Upper lobe of right lung (tissue), 1 donor: Measurements from ENCODE around the gene ODC1. TPM values are rescaled to one million over a fixed set of nuclear protein-coding genes. Genes with fewer than 3 reads are reported as not detected.
A peak's percentile ranks its signal among the peaks of the same experiment; 100 is the strongest.

ENCODE experiments used
- ATAC-seq: fragments of 200-7000 bp; cut with Tn5 transposase; one replicate; pipeline ENCODE4 v1.9.1; 2020; ENCODE audit warnings: mild to moderate bottlenecking, moderate library complexity
- DNase-seq: peaks from one replicate; pipeline ENCODE4 v3.0.0-alpha.2; 2020
- H3K27ac ChIP-seq: fragments of 200-600 bp; one replicate; pipeline ENCODE4 v1.8.0; 2022
- H3K27me3 ChIP-seq: fragments of 200-600 bp; one replicate; pipeline ENCODE4 v1.8.0; 2022; ENCODE audit warnings: mild to moderate bottlenecking
- H3K36me3 ChIP-seq: fragments of 200-600 bp; one replicate; pipeline ENCODE4 v1.8.0; 2022
- H3K4me1 ChIP-seq: fragments of 200-600 bp; one replicate; pipeline ENCODE4 v1.8.0; 2022
- H3K4me3 ChIP-seq: fragments of 200-600 bp; one replicate; pipeline ENCODE4 v1.8.0; 2022; ENCODE audit warnings: mild to moderate bottlenecking
- H3K9me3 ChIP-seq: fragments of 200-600 bp; one replicate; pipeline ENCODE4 v1.8.0; 2022
- intact Hi-C: fragments of 100-400 bp; cut with DNase I; formaldehyde crosslinking; loops from one replicate; pipeline ENCODE4 v1.11.0; 2022
- total RNA-seq: library from RNA; stranded (reverse); fragmentation: NEBNext Ultra II Directional; extraction: Animal tissue kit (Norgen Biotek cat#: 25700); gene quantifications from one replicate; pipeline ENCODE4 v1.2.1, GENCODE V29; 2021
- TF ChIP-seq, protein P1 (sequence below): fragments of 200-600 bp; IDR thresholded peaks from one replicate; pipeline ENCODE4 v1.8.0; 2022; ENCODE audit warnings: antibody characterized with exemption
- donor health status: DM: no; HTN: yes; CAD: no; lungs with severe emphysema.

Gene ODC1
- total RNA-seq, 1 donor from 2014 or later: 50.9 TPM

DNA sequence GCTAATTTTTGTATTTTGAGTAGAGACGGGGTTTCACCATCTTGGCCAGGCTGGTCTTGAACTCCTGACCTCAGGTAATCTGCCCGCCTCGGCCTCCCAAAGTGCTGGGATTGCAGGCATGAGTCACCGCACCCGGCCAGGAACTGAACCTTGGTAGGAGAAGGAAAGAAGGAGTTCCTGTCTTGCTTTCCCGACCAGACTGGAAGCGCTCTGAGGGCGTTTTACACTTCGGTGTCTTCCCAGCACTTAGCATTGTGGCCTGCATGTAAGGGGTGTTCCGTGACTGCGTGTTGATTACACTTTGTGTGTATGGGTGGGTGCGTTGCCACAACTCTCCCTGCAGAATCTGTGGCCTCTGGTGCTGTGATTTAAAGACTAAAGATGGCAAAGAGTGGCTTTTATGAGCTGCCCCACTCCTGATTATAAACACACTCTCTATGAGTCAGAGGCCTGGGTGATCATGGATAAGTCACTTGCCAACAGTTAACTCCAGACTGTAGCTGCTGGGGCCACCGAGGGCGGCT lies 46.0 kb downstream of the ODC1 start:
- H3K4me1 ChIP-seq: peaks cover 83% of the 10 kb centered on the region
- H3K27me3 ChIP-seq: no peaks in the 10 kb centered on the region
- intact Hi-C loops: no loop called here
- H3K4me3 ChIP-seq: no peak overlapping the region
- peaks cover 15% of the 10 kb centered on the region for H3K36me3 ChIP-seq
- no peaks in the 10 kb centered on the region for H3K9me3 ChIP-seq
- TF ChIP-seq, protein P1, sequence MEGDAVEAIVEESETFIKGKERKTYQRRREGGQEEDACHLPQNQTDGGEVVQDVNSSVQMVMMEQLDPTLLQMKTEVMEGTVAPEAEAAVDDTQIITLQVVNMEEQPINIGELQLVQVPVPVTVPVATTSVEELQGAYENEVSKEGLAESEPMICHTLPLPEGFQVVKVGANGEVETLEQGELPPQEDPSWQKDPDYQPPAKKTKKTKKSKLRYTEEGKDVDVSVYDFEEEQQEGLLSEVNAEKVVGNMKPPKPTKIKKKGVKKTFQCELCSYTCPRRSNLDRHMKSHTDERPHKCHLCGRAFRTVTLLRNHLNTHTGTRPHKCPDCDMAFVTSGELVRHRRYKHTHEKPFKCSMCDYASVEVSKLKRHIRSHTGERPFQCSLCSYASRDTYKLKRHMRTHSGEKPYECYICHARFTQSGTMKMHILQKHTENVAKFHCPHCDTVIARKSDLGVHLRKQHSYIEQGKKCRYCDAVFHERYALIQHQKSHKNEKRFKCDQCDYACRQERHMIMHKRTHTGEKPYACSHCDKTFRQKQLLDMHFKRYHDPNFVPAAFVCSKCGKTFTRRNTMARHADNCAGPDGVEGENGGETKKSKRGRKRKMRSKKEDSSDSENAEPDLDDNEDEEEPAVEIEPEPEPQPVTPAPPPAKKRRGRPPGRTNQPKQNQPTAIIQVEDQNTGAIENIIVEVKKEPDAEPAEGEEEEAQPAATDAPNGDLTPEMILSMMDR: no peak
- DNase-seq: no peak
- H3K27ac ChIP-seq: peak overlapping the region; percentile 63
- no peak for ATAC-seq

GRCh38 chr2:10400978-10401951 lies 46.9 kb downstream of the ODC1 start:
- intact Hi-C loops: no loop called here
- Histone ChIP-seq H3K27me3 (no peaks in the 10 kb centered on the region), H3K9me3 (no peaks in the 10 kb centered on the region), H3K36me3 (peaks cover 15% of the 10 kb centered on the region), H3K4me3 (no peak overlapping the region), H3K4me1 (peaks cover 75% of the 10 kb centered on the region), H3K27ac (peak overlapping the region; percentile 63)
- TF ChIP-seq, protein P1: no peak
- DNase-seq (no peak), ATAC-seq (no peak)

- peak; percentile 80 for DNase-seq
- H3K27ac ChIP-seq: peak overlapping the region; percentile 63
Observed at GRCh38 chr2:10400568-10400977, 47.6 kb downstream of the ODC1 start.

GRCh38 chr2:10400002-10400401 lies 48.1 kb downstream of the ODC1 start:
- intact Hi-C loops: no loop called here
- Histone ChIP-seq H3K4me1 (peaks cover 66% of the 10 kb centered on the region), H3K27ac (peak overlapping the region; percentile 63), H3K9me3 (no peaks in the 10 kb centered on the region), H3K36me3 (peaks cover 14% of the 10 kb centered on the region), H3K4me3 (no peak overlapping the region), H3K27me3 (no peaks in the 10 kb centered on the region)
- DNase-seq: no peak
- no peak for ATAC-seq
- TF ChIP-seq, protein P1: no peak

More at GRCh38 chr2:10400568-10400977, 47.6 kb downstream of the ODC1 start:
- TF ChIP-seq, protein P1: no peak
- intact Hi-C loops: no loop called here
- H3K27me3 ChIP-seq: no peaks in the 10 kb centered on the region
- H3K4me3 ChIP-seq: no peak overlapping the region
- no peaks in the 10 kb centered on the region for H3K9me3 ChIP-seq
- peak; percentile 60 for ATAC-seq
- H3K4me1 ChIP-seq: peaks cover 69% of the 10 kb centered on the region
- peaks cover 15% of the 10 kb centered on the region for H3K36me3 ChIP-seq

DNA sequence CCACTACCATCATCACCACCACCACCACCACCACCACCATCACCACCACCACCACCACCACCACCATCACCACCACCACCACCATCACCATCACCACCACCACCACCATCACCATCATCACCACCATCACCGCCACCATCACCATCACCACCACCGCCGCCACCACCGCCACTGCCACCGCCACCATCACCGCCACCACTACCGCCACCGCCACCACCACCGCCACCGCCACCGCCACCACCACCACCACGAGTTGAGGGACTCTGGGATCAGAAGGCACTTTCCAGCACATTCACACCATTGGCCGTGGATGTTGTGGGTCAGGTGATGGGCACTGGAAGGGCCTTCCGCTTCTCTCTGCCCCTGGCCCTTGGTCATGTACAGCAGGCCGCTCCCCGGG lies 48.8 kb downstream of the ODC1 start:
- H3K27me3 ChIP-seq: no peaks in the 10 kb centered on the region
- peaks cover 60% of the 10 kb centered on the region for H3K4me1 ChIP-seq
- ATAC-seq (no peak), DNase-seq (no peak)
- peak overlapping the region; percentile 63 for H3K27ac ChIP-seq
- H3K36me3 ChIP-seq: peaks cover 7% of the 10 kb centered on the region
- no peaks in the 10 kb centered on the region for H3K9me3 ChIP-seq
- TF ChIP-seq, protein P1: no peak
- intact Hi-C loops: no loop called here
- H3K4me3 ChIP-seq: no peak overlapping the region
